ENCODE data around the gene MPV17L. TPM values are rescaled to one million over a fixed set of nuclear protein-coding genes. Genes with fewer than 3 reads are reported as not detected.
"Not testable (repeated sequence)": the region's sequence is repeated elsewhere in the genome, so short reads cannot be mapped to it uniquely, and the experiment has no call there.

MPV17L gene
- total and polyA plus RNA-seq, 2 experiments from 2014 or later = 0.54 to 1.4 TPM

DNA sequence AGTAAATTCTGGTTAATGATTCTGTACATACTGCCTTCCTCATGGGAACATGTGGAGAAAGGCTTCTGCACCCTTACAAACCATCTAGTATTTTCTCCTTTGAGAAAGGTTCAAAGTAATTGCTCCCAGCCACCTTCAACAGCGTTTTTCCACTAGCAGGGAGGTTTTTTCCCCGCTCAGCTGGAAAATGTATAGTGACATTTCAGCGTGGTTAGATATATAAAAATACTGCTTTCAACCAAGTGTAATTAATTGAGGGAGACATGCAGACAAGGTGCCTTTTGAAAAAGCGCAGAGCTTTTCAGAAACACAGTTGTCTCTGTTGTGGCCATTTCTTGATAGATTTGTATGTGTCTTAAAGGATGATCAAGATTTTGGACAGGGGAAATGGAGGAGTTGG lies 44.0 kb downstream of the MPV17L start:
- no peaks in the 10 kb centered on the region for H3K9me3 ChIP-seq (ENCODE audit: low read depth)
- no peak for DNase-seq
- H3K4me2 ChIP-seq (ENCODE audit: unreplicated experiment) = peak overlapping the region; percentile 58
- H3K4me3 ChIP-seq = peak overlapping the region; percentile 36
- H3K9ac ChIP-seq = peak overlapping the region; percentile 46
- H4K20me1 ChIP-seq (ENCODE audit: insufficient read depth) = no peaks in the 10 kb centered on the region
- H3K79me2 ChIP-seq (ENCODE audit: insufficient read depth) = peaks cover 88% of the 10 kb centered on the region
- H3F3A ChIP-seq (ENCODE audit: insufficient read depth) = peaks cover 46% of the 10 kb centered on the region
- TF ChIP-seq EZH2 (IDR thresholded peaks at IDR 0.05; ENCODE audit: insufficient read depth, poor library complexity, severe bottlenecking) (no peak), EZH2phosphoT487 (IDR thresholded peaks at IDR 0.05; ENCODE audit: insufficient read depth, low read depth) (no peak)
- H3K27ac ChIP-seq = peak overlapping the region; percentile 98
- H3K4me1 ChIP-seq (ENCODE audit: insufficient read depth) = peaks cover 56% of the 10 kb centered on the region
- 94 to 95% methylated on average over 4 of the region's 4 CpGs for WGBS, 2 experiments (ENCODE audit: low coverage in 1 of 2, low lambda C conversion rate in 2 of 2, missing lambda C conversion rate in 2 of 2)
- no peaks in the 10 kb centered on the region for H3K27me3 ChIP-seq (replicated peaks; ENCODE audit: insufficient read depth)
- in situ Hi-C loops (cut with MboI) = no loop called here
- H2AFZ ChIP-seq = no peak overlapping the region
- H3K9me2 ChIP-seq (ENCODE audit: insufficient read depth) = no peaks in the 10 kb centered on the region
- H3K36me3 ChIP-seq (ENCODE audit: low read depth) = no peaks in the 10 kb centered on the region

- peak overlapping the region; percentile 53 for H3K4me3 ChIP-seq
- TF ChIP-seq EZH2phosphoT487 (IDR thresholded peaks at IDR 0.05; ENCODE audit: insufficient read depth, low read depth) (no peak), EZH2 (IDR thresholded peaks at IDR 0.05; ENCODE audit: insufficient read depth, poor library complexity, severe bottlenecking) (no peak)
- no peaks in the 10 kb centered on the region for H4K20me1 ChIP-seq (ENCODE audit: insufficient read depth)
- H3K4me1 ChIP-seq (ENCODE audit: insufficient read depth) = peaks cover 55% of the 10 kb centered on the region
- peaks cover 88% of the 10 kb centered on the region for H3K79me2 ChIP-seq (ENCODE audit: insufficient read depth)
- DNase-seq = peak; percentile 92
- no peaks in the 10 kb centered on the region for H3K9me2 ChIP-seq (ENCODE audit: insufficient read depth)
- in situ Hi-C loops (cut with MboI) = no loop called here
- H3K27ac ChIP-seq = peak overlapping the region; percentile 98
- no peaks in the 10 kb centered on the region for H3K9me3 ChIP-seq (ENCODE audit: low read depth)
- 42 to 51% methylated on average over 3 of the region's 3 CpGs for whole genome bisulfite sequencing, 2 experiments (ENCODE audit: low coverage in 1 of 2, low lambda C conversion rate in 2 of 2, missing lambda C conversion rate in 2 of 2)
- H3K4me2 ChIP-seq (ENCODE audit: unreplicated experiment) = peak overlapping the region; percentile 83
- H3F3A ChIP-seq (ENCODE audit: insufficient read depth) = peaks cover 44% of the 10 kb centered on the region
- H2AFZ ChIP-seq = no peak overlapping the region
- no peaks in the 10 kb centered on the region; the same call in 1 of the 2 replicates for H3K36me3 ChIP-seq (ENCODE audit: low read depth)
- H3K27me3 ChIP-seq (replicated peaks; ENCODE audit: insufficient read depth) = no peaks in the 10 kb centered on the region
- peak overlapping the region; percentile 78 for H3K9ac ChIP-seq
Observed at GRCh38 chr16:15440852-15441251, 45.3 kb downstream of the MPV17L start.

DNA sequence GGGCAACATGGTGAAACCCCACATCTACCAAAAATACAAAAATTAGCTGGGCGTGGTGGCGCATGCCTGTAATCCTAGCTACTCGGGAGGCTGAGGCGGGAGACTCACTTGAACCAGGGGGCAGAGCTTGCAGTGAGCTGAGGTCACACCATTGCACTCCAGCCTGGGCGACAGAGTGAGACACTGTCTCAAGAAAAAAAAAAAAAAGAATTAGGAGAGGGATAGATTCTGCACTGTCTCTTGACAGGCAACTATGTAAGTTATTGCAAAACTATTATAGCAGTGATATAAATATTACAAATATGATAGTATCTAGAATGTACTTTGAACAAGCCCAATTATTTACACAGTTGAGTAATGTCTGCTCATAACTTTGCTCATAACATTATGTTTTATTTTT lies 46.6 kb downstream of the MPV17L start:
- in situ Hi-C loops (cut with MboI); H4K20me1 ChIP-seq (ENCODE audit: insufficient read depth); H3K9ac ChIP-seq; H3K4me3 ChIP-seq; H3K4me2 ChIP-seq (ENCODE audit: unreplicated experiment); H3K27me3 ChIP-seq (replicated peaks; ENCODE audit: insufficient read depth); H3K9me2 ChIP-seq (ENCODE audit: insufficient read depth); H3K36me3 ChIP-seq (ENCODE audit: low read depth); H2AFZ ChIP-seq; DNase-seq; H3K9me3 ChIP-seq (ENCODE audit: low read depth): not testable (repeated sequence)
- Histone ChIP-seq H3K4me1 (ENCODE audit: insufficient read depth) (peaks cover 45% of the 10 kb centered on the region), H3F3A (ENCODE audit: insufficient read depth) (peaks cover 41% of the 10 kb centered on the region), H3K79me2 (ENCODE audit: insufficient read depth) (peaks cover 88% of the 10 kb centered on the region), H3K27ac (peak overlapping the region; percentile 98)
- 77% methylated on average over 5 of the region's 5 CpGs for whole genome bisulfite sequencing, 2 experiments (ENCODE audit: low coverage in 1 of 2, low lambda C conversion rate in 2 of 2, missing lambda C conversion rate in 2 of 2)

GRCh38 chr16:15443753-15444152 lies 48.2 kb downstream of the MPV17L start:
- no peak overlapping the region for H3K27ac ChIP-seq
- no peak overlapping the region for H3K4me3 ChIP-seq
- H3K79me2 ChIP-seq (ENCODE audit: insufficient read depth) = peaks cover 88% of the 10 kb centered on the region
- no peaks in the 10 kb centered on the region for H4K20me1 ChIP-seq (ENCODE audit: insufficient read depth)
- no peaks in the 10 kb centered on the region for H3K9me3 ChIP-seq (ENCODE audit: low read depth)
- peaks cover 38% of the 10 kb centered on the region for H3F3A ChIP-seq (ENCODE audit: insufficient read depth)
- DNase-seq = no peak
- TF ChIP-seq EZH2 (IDR thresholded peaks at IDR 0.05; ENCODE audit: insufficient read depth, poor library complexity, severe bottlenecking) = no peak
- TF ChIP-seq EZH2phosphoT487 (IDR thresholded peaks at IDR 0.05; ENCODE audit: insufficient read depth, low read depth) = no peak
- no peaks in the 10 kb centered on the region for H3K9me2 ChIP-seq (ENCODE audit: insufficient read depth)
- H2AFZ ChIP-seq = no peak overlapping the region
- H3K9ac ChIP-seq = no peak overlapping the region
- H3K36me3 ChIP-seq (ENCODE audit: low read depth) = no peaks in the 10 kb centered on the region; the same call in none of the 2 replicates
- H3K27me3 ChIP-seq (replicated peaks; ENCODE audit: insufficient read depth) = no peaks in the 10 kb centered on the region
- no peak overlapping the region for H3K4me2 ChIP-seq (ENCODE audit: unreplicated experiment)
- 85% methylated on average over 4 of the region's 4 CpGs for WGBS, 2 experiments (ENCODE audit: low coverage in 1 of 2, low lambda C conversion rate in 2 of 2, missing lambda C conversion rate in 2 of 2)
- peaks cover 39% of the 10 kb centered on the region for H3K4me1 ChIP-seq (ENCODE audit: insufficient read depth)
- in situ Hi-C loops (cut with MboI) = no loop called here

- WGBS, 2 experiments (ENCODE audit: low coverage in 1 of 2, low lambda C conversion rate in 2 of 2, missing lambda C conversion rate in 2 of 2) = 69 to 72% methylated on average over 3 of the region's 3 CpGs
- H3K4me3 ChIP-seq = no peak overlapping the region
- H3F3A ChIP-seq (ENCODE audit: insufficient read depth) = peaks cover 33% of the 10 kb centered on the region
- no peak overlapping the region for H3K9ac ChIP-seq
- no peaks in the 10 kb centered on the region for H4K20me1 ChIP-seq (ENCODE audit: insufficient read depth)
- H3K9me2 ChIP-seq (ENCODE audit: insufficient read depth) = no peaks in the 10 kb centered on the region
- no peak overlapping the region for H3K27ac ChIP-seq
- H3K27me3 ChIP-seq (replicated peaks; ENCODE audit: insufficient read depth) = no peaks in the 10 kb centered on the region
- H3K4me1 ChIP-seq (ENCODE audit: insufficient read depth) = peaks cover 33% of the 10 kb centered on the region
- H3K79me2 ChIP-seq (ENCODE audit: insufficient read depth) = peaks cover 88% of the 10 kb centered on the region
- H3K9me3 ChIP-seq (ENCODE audit: low read depth) = no peaks in the 10 kb centered on the region
- in situ Hi-C loops (cut with MboI) = no loop called here
- TF ChIP-seq EZH2phosphoT487 (IDR thresholded peaks at IDR 0.05; ENCODE audit: insufficient read depth, low read depth) (no peak), EZH2 (IDR thresholded peaks at IDR 0.05; ENCODE audit: insufficient read depth, poor library complexity, severe bottlenecking) (no peak)
- H3K36me3 ChIP-seq (ENCODE audit: low read depth) = no peaks in the 10 kb centered on the region; the same call in none of the 2 replicates
- no peak overlapping the region for H3K4me2 ChIP-seq (ENCODE audit: unreplicated experiment)
- no peak overlapping the region for H2AFZ ChIP-seq
- DNase-seq = no peak
Observed at GRCh38 chr16:15444264-15444663, 48.7 kb downstream of the MPV17L start.

All from GM23248 (cell line).